RWPE1 (cell line): ENCODE results near the gene CLEC4D.
"Not testable (repeated sequence)": the region's sequence is repeated elsewhere in the genome, so short reads cannot be mapped to it uniquely, and the experiment has no call there.

Experiments
- CTCF ChIA-PET: fragments of 350-600 bp; sonication (Branson Sonifier 250); formaldehyde crosslinking; extraction: SDS; loops from one replicate; lab custom pipeline; 2021; lab: Yijun Ruan, JAX
- POLR2A ChIA-PET: fragments of 400-600 bp; formaldehyde crosslinking; extraction: SDS; loops from one replicate; lab custom pipeline; 2020; ENCODE audit warnings: antibody characterized with exemption; ENCODE audit not compliant: low non-redundant PET; lab: Yijun Ruan, JAX
- DNase-seq: peaks from one replicate; pipeline ENCODE4 v3.0.0; 2012; ENCODE audit warnings: low spot score
- H3K27ac ChIP-seq: fragments of 450-650 bp; 2 replicates; pipeline ENCODE4 v1.5.1; 2017
- CTCF ChIP-seq: fragments of 450-650 bp; conservative IDR thresholded peaks from 2 replicates; pipeline ENCODE4 v1.5.1; 2017; ENCODE audit warnings: low read depth, mild to moderate bottlenecking

CLEC4D gene

GRCh38 chr12:8559676-8560075, 46.4 kb downstream of the CLEC4D start:
- CTCF ChIA-PET, result no interaction called here
- no peak overlapping the region for H3K27ac ChIP-seq
- DNase-seq, result no peak
- no peak for TF ChIP-seq CTCF
- POLR2A ChIA-PET, result no interaction called here

GRCh38 chr12:8561011-8561410, 47.7 kb downstream of the CLEC4D start:
- no peak for TF ChIP-seq CTCF
- POLR2A ChIA-PET, result no interaction called here
- no peak overlapping the region for H3K27ac ChIP-seq
- CTCF ChIA-PET, result interaction anchor here (1.6 kb wide), 1 partner anchor 17 kb away, joined by 5 read pairs; no protein-coding TSS in a partner anchor
- no peak for DNase-seq

GRCh38 chr12:8562310-8562709, 49.0 kb downstream of the CLEC4D start:
- DNase-seq, result no peak
- POLR2A ChIA-PET, result no interaction called here
- no peak overlapping the region for H3K27ac ChIP-seq
- CTCF ChIA-PET, result interaction anchor here (0.5 to 0.6 kb wide), 2 partner anchors 328 to 398 kb away, joined by 3 to 7 read pairs; no protein-coding TSS in a partner anchor
- no peak for TF ChIP-seq CTCF

- ChIA-PET POLR2A (no interaction called here), CTCF (no interaction called here)
- TF ChIP-seq CTCF, result no peak
- H3K27ac ChIP-seq, result no peak overlapping the region
- no peak for DNase-seq
These were observed 50.1 kb downstream of the CLEC4D start for GRCh38 chr12:8563356-8563755.

- no peak for TF ChIP-seq CTCF
- ChIA-PET CTCF (interaction anchor here (0.6 to 0.7 kb wide), 2 partner anchors 42 to 324 kb away, joined by 3 read pairs; no protein-coding TSS in a partner anchor), POLR2A (no interaction called here)
- H3K27ac ChIP-seq, result no peak overlapping the region
- no peak for DNase-seq
These were observed 51.4 kb downstream of the CLEC4D start for GRCh38 chr12:8564656-8565055.

GRCh38 chr12:8566052-8566451, 52.7 kb downstream of the CLEC4D start:
- CTCF ChIA-PET, H3K27ac ChIP-seq, POLR2A ChIA-PET, DNase-seq: not testable (repeated sequence)

GRCh38 chr12:8566525-8566924, 53.2 kb downstream of the CLEC4D start:
- TF ChIP-seq CTCF, result no peak
- no peak overlapping the region for H3K27ac ChIP-seq
- ChIA-PET POLR2A (no interaction called here), CTCF (no interaction called here)
- DNase-seq, result no peak
